Stimulated activated CD4-positive, alpha-beta T cell treated with anti-CD3 and anti-CD28 coated beads, Interleukin-1b, Interleukin-23, amount 100 ng/mL, for 1 hour (primary cell): ENCODE data around the gene PACSIN3.
A peak's percentile ranks its signal among the peaks of the same experiment; 100 is the strongest.
"Not testable (repeated sequence)": the region's sequence is repeated elsewhere in the genome, so short reads cannot be mapped to it uniquely, and the experiment has no call there.

Experiments
- DNase-seq, 2 donors: peaks; one replicate each; pipeline ENCODE4 v3.0.0-alpha.2; 2020; ENCODE audit warnings: low read depth in 2 of 2

Gene PACSIN3

DNA sequence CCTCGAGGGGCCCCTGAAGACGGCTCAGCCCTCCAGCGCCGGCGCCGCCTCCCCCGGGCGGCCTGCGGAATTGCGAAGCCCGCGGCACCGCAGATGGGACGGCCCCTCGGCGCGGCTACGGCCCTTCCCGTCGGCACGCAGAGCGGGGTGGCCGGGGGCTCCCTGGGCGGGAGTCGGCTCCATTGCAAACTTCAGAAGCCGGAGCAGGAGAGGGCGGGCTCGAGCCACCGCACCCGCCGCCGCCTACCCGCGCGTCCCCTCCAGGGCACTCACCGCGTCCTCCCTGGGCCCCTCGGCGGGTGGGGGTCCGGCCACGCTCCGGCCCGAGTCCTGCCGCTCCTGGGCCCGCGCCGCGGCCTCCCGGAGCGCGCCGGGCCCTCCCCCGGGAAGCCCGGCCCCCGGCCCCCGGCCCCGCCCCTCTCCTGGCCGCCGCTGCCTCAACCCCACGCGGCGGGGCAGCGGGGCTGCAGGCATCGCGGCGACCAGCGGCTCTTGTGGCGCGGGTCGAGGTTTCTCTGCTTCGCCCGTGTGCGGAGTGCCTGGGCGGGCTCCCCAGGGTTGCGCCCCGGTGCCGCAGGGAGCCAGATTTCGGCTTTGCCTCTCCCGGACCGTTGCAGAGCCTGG is at the start of gene PACSIN3:
Gene PACSIN3 (minus strand): TSS at position 359 of the 624 bp plus-strand sequence. CDS start 3,707 bp downstream, outside the sequence.
- DNase-seq, result no peak

DNA sequence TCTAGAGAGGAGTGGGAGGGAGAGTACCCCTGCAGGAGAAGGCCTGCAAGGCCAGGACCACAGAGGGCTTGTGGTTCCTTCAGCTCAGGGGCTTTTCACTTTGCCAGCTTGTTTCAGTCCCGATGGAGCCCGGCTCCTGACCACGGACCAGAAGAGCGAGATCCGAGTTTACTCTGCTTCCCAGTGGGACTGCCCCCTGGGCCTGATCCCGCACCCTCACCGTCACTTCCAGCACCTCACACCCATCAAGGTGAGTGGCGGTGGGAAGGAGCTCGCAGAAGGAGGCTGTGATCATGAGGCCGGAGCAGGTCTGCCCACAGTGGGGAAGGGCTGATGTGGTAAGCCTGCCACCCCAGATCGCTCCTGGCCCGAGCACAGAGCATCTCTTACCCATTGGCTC is 48.9 kb upstream of the PACSIN3 start:
- DNase-seq, result no peak

GRCh38 chr11:47234669-47235100 is 48.5 kb upstream of the PACSIN3 start:
- peak in 1 of 2 donors; percentile 38 for DNase-seq

DNA sequence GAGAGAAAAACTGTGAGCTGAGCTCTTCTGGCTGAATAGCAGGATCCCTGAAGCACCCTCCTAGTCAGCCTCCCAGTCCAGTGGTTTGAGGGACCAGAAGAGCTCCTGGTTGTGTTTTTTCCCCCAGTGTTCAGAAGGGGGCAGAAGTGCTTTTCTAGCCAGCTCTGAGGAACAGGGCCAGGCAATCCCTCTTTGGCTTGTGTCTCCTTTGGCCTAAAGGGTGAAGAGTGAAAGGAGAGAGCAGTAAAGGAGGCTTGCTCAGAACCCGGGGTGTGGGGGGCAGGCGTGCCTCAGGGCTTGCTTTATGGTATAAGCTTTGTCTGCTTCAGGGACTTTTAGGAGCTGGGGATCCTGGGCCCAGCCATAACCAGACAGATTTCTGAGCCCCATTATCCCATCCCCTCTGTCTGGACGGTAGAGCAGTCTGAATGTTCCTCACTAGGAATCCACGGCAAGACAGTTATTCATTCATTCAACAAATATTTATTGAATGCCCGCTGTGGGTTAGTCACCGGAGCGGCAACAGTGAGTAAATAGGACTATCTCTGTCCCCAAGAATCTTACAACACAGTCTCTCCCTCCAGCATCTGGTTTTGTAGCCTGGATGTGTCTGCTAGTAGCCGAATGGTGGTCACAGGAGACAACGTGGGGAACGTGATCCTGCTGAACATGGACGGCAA is 47.9 kb upstream of the PACSIN3 start:
- DNase-seq, result no peak

GRCh38 chr11:47233051-47233450 is 46.8 kb upstream of the PACSIN3 start:
- DNase-seq, result no peak

GRCh38 chr11:47229161-47229560 is 42.9 kb upstream of the PACSIN3 start:
- DNase-seq, result no peak

- no peak for DNase-seq
Measured at GRCh38 chr11:47225552-47226400, 39.5 kb upstream of the PACSIN3 start.

DNA sequence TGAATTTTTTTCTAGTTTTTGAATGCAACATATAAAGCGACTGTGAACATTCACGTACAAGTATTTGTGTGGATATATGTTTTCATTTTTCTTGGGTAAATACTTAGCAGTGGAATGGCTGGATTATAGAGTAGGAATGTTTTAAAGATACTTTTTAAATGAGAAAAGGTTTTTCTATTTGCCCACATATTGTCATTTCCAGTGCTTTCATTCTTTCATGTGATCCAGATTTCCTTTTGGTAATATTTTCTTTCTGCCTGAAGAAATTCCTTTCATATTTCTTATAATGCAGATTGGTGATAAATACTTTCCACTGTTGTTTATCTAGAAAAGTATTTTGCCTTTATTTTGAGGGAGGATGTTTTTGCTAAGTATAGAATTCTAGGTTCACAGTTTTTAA is 36.5 kb upstream of the PACSIN3 start:
- DNase-seq, result no peak

GRCh38 chr11:47220401-47220821 is 34.2 kb upstream of the PACSIN3 start:
- DNase-seq, result no peak

- DNase-seq, result peak; percentile 29 to 32
Measured at GRCh38 chr11:47216121-47216798, 30.0 kb upstream of the PACSIN3 start.

DNA sequence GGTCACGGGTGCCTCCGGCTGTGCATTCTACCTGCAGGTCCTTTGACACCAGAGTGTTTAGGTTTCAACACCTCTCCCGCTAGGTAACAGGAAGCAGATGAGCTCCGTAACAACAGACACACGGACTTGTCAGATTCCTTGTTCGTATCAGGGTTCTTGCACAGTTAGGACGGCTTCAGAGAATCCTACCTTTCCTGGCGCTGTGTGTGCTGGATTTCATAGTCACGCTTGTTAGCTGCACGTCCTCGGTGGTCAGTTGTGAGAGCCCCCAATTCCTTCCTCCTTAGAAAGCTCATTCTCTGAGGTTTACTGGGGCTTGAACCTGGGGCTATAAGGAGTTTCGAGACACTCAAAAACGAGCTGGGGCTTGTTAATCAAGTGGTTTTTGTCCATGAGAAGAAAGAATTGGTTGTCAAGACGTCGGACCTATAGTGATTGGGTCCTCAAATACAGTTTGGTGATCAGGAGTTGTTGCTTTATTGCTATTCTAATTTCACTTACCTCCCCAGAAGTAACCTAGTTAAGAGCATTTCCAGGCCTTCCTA is 29.2 kb upstream of the PACSIN3 start:
- peak in 1 of 2 donors; percentile 27 for DNase-seq

DNA sequence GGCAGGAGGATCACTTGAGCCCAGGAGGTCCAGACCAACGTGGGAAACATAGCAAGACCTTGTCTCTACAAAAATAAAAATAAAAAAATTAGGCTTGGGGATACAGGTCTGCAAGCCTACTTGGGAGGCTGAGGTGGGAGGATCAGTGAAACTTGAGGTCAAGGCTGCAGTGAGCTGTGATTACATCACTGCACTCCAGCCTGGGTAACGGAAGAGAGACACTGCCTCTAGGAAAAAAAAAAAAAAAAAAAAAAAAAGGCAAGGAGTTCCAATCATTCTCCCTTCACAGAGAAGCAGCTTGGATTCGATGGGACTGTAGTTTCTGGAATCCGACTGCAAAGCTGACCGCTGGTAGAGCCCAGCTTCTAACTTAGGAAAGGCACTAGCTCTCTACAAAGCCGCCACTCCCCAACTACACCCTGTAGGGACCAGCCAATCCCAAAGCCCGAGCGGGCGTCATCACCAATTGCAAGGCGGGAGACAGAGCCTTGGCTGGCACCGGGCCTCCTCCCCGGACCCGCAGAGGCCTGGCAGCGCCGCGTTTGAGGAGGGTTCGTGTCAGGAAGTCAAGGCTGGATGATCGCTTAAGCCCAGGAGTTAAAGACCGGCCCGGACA is 27.8 kb upstream of the PACSIN3 start:
- DNase-seq, result peak; percentile 46 to 53

GRCh38 chr11:47212938-47213337 is 26.7 kb upstream of the PACSIN3 start:
- no peak for DNase-seq

DNA sequence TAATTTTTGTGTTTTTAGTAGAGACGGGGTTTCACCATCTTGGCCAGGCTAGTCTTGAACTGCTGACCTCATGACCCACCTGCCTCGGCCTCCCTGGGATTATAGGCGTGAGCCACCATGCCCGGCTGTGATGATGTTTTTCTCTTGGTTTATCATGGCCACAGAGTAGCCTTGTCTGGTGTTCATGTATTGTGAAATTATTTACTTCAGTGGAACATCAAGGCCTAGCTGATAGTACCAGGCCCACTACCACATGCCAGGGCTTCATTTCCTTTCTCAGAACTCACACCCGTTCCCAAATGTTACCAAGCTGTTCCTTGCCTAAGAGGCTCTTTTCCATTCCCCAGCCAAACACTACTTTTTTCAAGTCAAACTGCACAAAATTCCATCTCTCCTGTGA is 22.4 kb upstream of the PACSIN3 start:
- no peak for DNase-seq

- not testable (repeated sequence) for DNase-seq
Measured at GRCh38 chr11:47208008-47208552, 21.8 kb upstream of the PACSIN3 start.

DNA sequence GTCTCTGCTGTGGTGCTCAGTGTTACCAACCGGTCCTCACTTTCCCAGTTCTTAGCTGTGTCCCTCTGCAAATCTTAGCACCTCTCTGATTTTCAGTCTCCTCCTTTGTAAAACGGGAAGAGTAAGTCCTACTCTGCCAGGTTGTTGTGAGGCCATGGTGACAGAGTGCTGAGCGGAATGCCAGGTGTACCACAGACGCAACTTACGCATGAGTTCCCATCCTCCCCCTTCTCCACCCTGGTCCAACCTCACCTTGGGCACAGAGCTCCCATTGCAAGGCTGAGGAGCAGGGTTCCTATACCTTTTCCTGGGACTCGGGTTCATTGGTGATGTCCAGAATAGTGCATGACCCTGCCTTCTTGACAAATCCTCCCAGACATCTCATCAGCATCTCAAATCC is 21.2 kb upstream of the PACSIN3 start:
- no peak for DNase-seq

DNA sequence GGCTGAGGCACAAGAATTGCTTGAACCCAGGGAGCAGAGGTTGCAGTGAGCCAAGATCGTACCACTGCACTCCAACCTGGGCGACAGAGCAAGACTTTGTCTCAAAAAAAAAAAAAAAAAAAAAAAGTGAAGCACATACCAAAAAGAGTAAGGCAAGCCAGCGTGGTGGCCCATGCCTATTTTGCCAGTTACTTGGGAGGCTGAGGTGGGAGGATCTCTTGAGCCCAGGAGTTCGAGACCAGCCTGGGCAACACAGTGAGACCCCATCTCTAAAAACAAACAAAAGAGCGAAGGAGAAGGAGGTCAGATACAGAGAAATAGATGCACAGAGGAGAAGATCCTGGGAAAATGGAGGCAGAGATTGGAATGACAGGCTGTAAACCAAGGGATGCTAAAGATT is 20.3 kb upstream of the PACSIN3 start:
- not testable (repeated sequence) for DNase-seq

GRCh38 chr11:47204637-47204989 is 18.4 kb upstream of the PACSIN3 start:
- DNase-seq, result no peak

DNA sequence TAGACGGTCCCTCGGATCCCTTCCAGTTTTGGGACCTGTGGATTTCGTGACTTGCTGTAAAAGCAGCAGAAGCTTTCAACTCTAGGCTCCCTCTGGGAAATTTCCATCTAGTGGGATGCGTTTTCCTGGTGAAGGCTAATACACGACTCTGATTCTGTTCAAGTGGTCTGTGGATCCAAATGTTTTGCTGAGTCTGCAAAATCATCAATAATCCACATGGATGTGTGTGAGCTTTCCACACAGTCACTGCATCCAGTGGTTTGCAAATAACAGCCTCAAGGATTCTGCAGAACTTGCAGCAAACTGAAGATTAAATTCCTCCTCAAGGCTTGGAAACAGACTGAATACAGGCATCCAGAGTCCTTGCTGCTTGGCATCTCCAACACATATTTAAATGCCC is 16.3 kb upstream of the PACSIN3 start:
- no peak for DNase-seq

GRCh38 chr11:47201015-47201414 is 14.8 kb upstream of the PACSIN3 start:
- DNase-seq, result no peak

DNA sequence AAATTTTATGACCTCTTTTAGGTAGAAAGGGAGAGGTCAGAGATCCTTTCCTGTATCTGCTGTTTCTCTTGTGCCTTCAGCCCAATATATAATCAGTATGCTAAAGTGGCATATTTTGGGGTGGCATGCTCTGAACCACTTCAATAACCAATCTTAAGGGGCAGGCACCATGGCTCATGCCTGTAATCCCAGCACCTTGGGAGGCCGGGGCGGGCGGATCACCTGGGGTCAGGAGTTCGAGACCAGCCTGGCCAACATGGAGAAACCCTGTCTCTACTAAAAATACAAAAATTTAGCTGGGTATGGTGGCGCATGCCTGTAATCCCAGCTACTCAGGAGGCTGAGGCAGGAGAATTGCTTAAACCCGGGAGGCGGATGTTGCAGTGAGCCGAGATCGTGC is 11.9 kb upstream of the PACSIN3 start:
- DNase-seq, result not testable (repeated sequence)
